LNCaP clone FGC (cell line): ENCODE results near the gene LRRC59.

Source experiments
- DNase-seq: peaks from one replicate; pipeline ENCODE4 v3.0.0-alpha.2; 2011; ENCODE audit warnings: low read depth
- H3K4me3 ChIP-seq: 2 replicates; pipeline ENCODE4 v1.5.1; 2011; ENCODE audit warnings: mild to moderate bottlenecking, low read depth, low read length, control low read depth
- TF ChIP-seq, protein P1 (sequence below): IDR thresholded peaks from 2 replicates; pipeline ENCODE4 v1.5.1; 2012; ENCODE audit warnings: mild to moderate bottlenecking; ENCODE audit not compliant: control insufficient read depth, insufficient read depth; ENCODE audit errors: extremely low read depth

Gene LRRC59

GRCh38 chr17:50381260-50381815, 16.0 kb downstream of the LRRC59 start:
- TF ChIP-seq, protein P1, sequence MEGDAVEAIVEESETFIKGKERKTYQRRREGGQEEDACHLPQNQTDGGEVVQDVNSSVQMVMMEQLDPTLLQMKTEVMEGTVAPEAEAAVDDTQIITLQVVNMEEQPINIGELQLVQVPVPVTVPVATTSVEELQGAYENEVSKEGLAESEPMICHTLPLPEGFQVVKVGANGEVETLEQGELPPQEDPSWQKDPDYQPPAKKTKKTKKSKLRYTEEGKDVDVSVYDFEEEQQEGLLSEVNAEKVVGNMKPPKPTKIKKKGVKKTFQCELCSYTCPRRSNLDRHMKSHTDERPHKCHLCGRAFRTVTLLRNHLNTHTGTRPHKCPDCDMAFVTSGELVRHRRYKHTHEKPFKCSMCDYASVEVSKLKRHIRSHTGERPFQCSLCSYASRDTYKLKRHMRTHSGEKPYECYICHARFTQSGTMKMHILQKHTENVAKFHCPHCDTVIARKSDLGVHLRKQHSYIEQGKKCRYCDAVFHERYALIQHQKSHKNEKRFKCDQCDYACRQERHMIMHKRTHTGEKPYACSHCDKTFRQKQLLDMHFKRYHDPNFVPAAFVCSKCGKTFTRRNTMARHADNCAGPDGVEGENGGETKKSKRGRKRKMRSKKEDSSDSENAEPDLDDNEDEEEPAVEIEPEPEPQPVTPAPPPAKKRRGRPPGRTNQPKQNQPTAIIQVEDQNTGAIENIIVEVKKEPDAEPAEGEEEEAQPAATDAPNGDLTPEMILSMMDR = no peak
- no peak for DNase-seq
- H3K4me3 ChIP-seq = no peak overlapping the region

- TF ChIP-seq, protein P1 = no peak
- no peak overlapping the region for H3K4me3 ChIP-seq
- no peak for DNase-seq
Measured at GRCh38 chr17:50380369-50381259, 16.7 kb downstream of the LRRC59 start.

- no peak for DNase-seq
- TF ChIP-seq, protein P1 = no peak
- H3K4me3 ChIP-seq = no peak overlapping the region
Measured at GRCh38 chr17:50379351-50380132, 17.8 kb downstream of the LRRC59 start.

DNA sequence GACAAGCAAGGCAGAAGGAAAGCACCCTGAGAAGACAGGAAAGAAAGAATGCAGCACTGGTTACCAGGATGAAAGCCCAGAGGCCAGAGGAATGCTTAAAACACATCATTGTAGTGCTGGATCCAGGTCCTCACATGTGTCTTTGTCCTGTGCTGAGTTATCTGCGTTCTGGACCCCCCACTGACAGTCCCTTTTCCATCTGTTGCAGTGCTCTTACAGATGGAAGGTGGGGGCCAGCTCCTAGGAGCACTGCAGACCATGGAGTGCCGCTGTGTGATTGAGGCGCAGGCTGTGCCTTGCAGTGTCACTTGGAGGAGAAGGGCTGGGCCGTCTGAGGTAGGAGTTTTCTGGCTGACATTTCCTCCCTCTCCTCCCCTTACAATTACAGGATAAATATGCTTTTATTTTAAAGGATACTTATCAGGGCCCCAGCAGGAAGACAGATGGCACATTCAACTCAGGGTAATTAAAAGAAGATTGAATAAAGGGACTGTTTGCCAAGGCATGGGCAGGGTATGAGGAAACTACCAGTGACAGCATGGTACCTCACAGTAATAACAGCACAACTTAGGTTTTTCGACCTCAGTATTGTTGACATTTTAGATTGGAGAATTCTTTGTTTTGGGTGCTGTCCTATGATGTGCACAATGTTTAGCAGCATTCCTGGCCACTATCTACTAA, 21.3 kb downstream of the LRRC59 start:
- TF ChIP-seq, protein P1 = no peak
- DNase-seq = no peak
- no peak overlapping the region for H3K4me3 ChIP-seq

DNA sequence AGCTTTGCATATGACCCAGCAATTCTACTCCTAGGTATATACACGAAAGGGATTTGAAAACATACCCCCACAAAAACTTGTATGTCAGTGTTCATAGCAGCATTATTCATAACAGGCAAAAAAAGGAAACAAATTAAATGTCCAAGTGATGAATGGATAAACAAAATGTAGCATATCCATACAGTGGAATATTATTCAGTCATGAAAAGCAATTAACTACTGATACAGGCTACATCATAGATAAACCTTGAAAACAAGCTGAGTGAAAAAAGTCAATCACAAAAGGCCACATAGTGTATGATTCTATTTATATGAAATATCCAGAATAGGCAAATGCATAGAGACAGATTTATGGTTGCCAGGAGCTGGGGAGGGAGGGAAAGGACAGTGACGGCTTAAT, 23.6 kb downstream of the LRRC59 start:
- TF ChIP-seq, protein P1 = no peak

GRCh38 chr17:50372758-50373556, 24.4 kb downstream of the LRRC59 start, which contains the start of the genes EME1 and MRPL27:
TSS of gene EME1 (plus strand) at chr17:50373229. CDS start at chr17:50375209, 1,980 bp downstream.
TSS of gene MRPL27 (minus strand) at chr17:50373184. CDS start at chr17:50373170, 14 bp downstream.
- peak; percentile 71 for DNase-seq
- peak within 1 kb of the TSS; percentile 79 for H3K4me3 ChIP-seq
- TF ChIP-seq, protein P1 = no peak

More for the DNA sequence above, 23.6 kb downstream of the LRRC59 start:
- DNase-seq = no peak
- peak overlapping the region; percentile 79 for H3K4me3 ChIP-seq
